Gastroesophageal sphincter (tissue), 4 donors: Measurements from ENCODE around the gene UBAP2. TPM values are rescaled to one million over a fixed set of nuclear protein-coding genes. Genes with fewer than 3 reads are reported as not detected.

Source experiments
- ATAC-seq: fragments of 150-250 bp; one replicate; pipeline ENCODE4 v1.9.1; 2016; ENCODE audit warnings: mild to moderate bottlenecking, moderate library complexity
- H3K27ac ChIP-seq, 4 donors: fragments of 200-600 bp; sonication (generic) in 3 of 4; 1 replicate in 3 of 4; 2 replicates in 1 of 4; pipeline ENCODE4 v1.5.1; 2016 to 2019
- H3K27me3 ChIP-seq: fragments of 200-600 bp; sonication (generic); one replicate; pipeline ENCODE4 v1.5.1; 2019
- H3K36me3 ChIP-seq, 2 donors: fragments of 200-600 bp; sonication (generic); one replicate each; pipeline ENCODE4 v1.5.1; 2019; ENCODE audit warnings: control low read depth in 1 of 2
- H3K4me1 ChIP-seq, 3 donors: fragments of 200-600 bp; sonication (generic); 1 replicate in 2 of 3; 2 replicates in 1 of 3; pipeline ENCODE4 v1.5.1; 2016 to 2019; ENCODE audit warnings: control low read depth in 2 of 3
- H3K4me3 ChIP-seq, 2 donors: fragments of 200-600 bp; sonication (generic); one replicate each; pipeline ENCODE4 v1.5.1; 2019; ENCODE audit warnings: mild to moderate bottlenecking in 1 of 2, moderate library complexity in 1 of 2
- H3K9me3 ChIP-seq, 3 donors: fragments of 200-600 bp; sonication (generic); one replicate each; pipeline ENCODE4 v1.5.1; 2017 to 2019; ENCODE audit warnings: control low read depth in 2 of 3
- CTCF ChIP-seq, 4 experiments: fragments of 200-600 bp in 2 of 4; fragments of 450-650 bp in 2 of 4; sonication (generic) in 1 of 4; IDR thresholded peaks; one replicate each; pipeline ENCODE4 v1.5.1; 2017 to 2019; ENCODE audit warnings: antibody characterized with exemption in 4 of 4, mild to moderate bottlenecking in 2 of 4, moderate library complexity in 2 of 4
- EP300 ChIP-seq: sonication (generic); formaldehyde crosslinking; IDR thresholded peaks from one replicate; pipeline ENCODE4 v1.6.1; 2017; ENCODE audit warnings: antibody characterized with exemption, mild to moderate bottlenecking
- POLR2A ChIP-seq, 2 donors: fragments of 450-650 bp; IDR thresholded peaks; one replicate each; pipeline ENCODE4 v1.6.1; 2017; ENCODE audit warnings: antibody characterized with exemption in 2 of 2, mild to moderate bottlenecking in 2 of 2, moderate library complexity in 1 of 2
- POLR2AphosphoS5 ChIP-seq: sonication (generic); formaldehyde crosslinking; IDR thresholded peaks from one replicate; pipeline ENCODE4 v1.6.1; 2017; ENCODE audit warnings: antibody characterized with exemption
- WGBS, 2 donors: methylation state at CpG; one replicate each; pipeline ENCODE4 v1.1.5; 2018; ENCODE audit warnings: low coverage in 1 of 2; 5-methylcytosine and 5-hydroxymethylcytosine counted together
- total RNA-seq, 4 donors: library from RNA; depleted of rRNA; stranded (reverse); fragments of >200 nt; gene quantifications; one replicate each; pipeline ENCODE4 v1.1.0, GENCODE V29; 2016

Gene UBAP2
- total RNA-seq, 4 donors from 2014 or later, result 27.5 to 41.5 (median 32.8) TPM

GRCh38 chr9:33919276-33919897 is 129.3 kb downstream of the UBAP2 start:
- 64 to 85% methylated on average over 3 to 4 of the region's 6 CpGs for WGBS, 2 donors
- Histone ChIP-seq H3K9me3 (no peaks in the 10 kb centered on the region), H3K4me1 (no peaks in the 10 kb centered on the region), H3K4me3 (no peak overlapping the region), H3K36me3 (peaks cover 0 to 95% of the 10 kb centered on the region in 2 donors), H3K27ac (peak overlapping the region in 1 of 4 donors; percentile 10), H3K27me3 (no peaks in the 10 kb centered on the region)
- TF ChIP-seq POLR2A (IDR thresholded peaks at IDR 0.05), result no peak
- no peak for TF ChIP-seq EP300
- no peak for TF ChIP-seq POLR2AphosphoS5
- no peak for TF ChIP-seq CTCF (IDR thresholded peaks at IDR 0.05)
- ATAC-seq, result no peak

- TF ChIP-seq EP300, result no peak
- no peak for TF ChIP-seq POLR2A (IDR thresholded peaks at IDR 0.05)
- no peak for TF ChIP-seq CTCF (IDR thresholded peaks at IDR 0.05)
- no peak for TF ChIP-seq POLR2AphosphoS5
- H3K27ac ChIP-seq, result no peak overlapping the region
- peaks cover 0 to 90% of the 10 kb centered on the region in 2 donors for H3K36me3 ChIP-seq
- H3K9me3 ChIP-seq, result no peaks in the 10 kb centered on the region
- no peak for ATAC-seq
- no peaks in the 10 kb centered on the region for H3K27me3 ChIP-seq
- no peak overlapping the region for H3K4me3 ChIP-seq
- no peaks in the 10 kb centered on the region for H3K4me1 ChIP-seq
- WGBS, 2 donors, result 88% methylated on average over 9 of the region's 9 CpGs; no CpG with 5 or more reads in 1 of the 2 donors
These were observed 131.7 kb downstream of the UBAP2 start for GRCh38 chr9:33917036-33917435.

- no peaks in the 10 kb centered on the region for H3K4me1 ChIP-seq
- no peak for TF ChIP-seq EP300
- TF ChIP-seq CTCF (IDR thresholded peaks at IDR 0.05), result no peak
- no peak for TF ChIP-seq POLR2A (IDR thresholded peaks at IDR 0.05)
- no peak for TF ChIP-seq POLR2AphosphoS5
- H3K36me3 ChIP-seq, result peaks cover 0 to 72% of the 10 kb centered on the region in 2 donors
- 100% methylated on average over 3 of the region's 3 CpGs for WGBS, 2 donors
- no peaks in the 10 kb centered on the region for H3K27me3 ChIP-seq
- H3K27ac ChIP-seq, result no peak overlapping the region
- H3K4me3 ChIP-seq, result no peak overlapping the region
- H3K9me3 ChIP-seq, result no peaks in the 10 kb centered on the region
- ATAC-seq, result no peak
These were observed 133.6 kb downstream of the UBAP2 start for GRCh38 chr9:33914887-33915628.

GRCh38 chr9:33913541-33913940 is 135.1 kb downstream of the UBAP2 start:
- Histone ChIP-seq H3K9me3 (no peaks in the 10 kb centered on the region), H3K27me3 (no peaks in the 10 kb centered on the region), H3K36me3 (peaks cover 0 to 58% of the 10 kb centered on the region in 2 donors), H3K4me1 (no peaks in the 10 kb centered on the region), H3K27ac (no peak overlapping the region), H3K4me3 (no peak overlapping the region)
- ATAC-seq, result no peak
- TF ChIP-seq EP300, result no peak
- no peak for TF ChIP-seq POLR2A (IDR thresholded peaks at IDR 0.05)
- TF ChIP-seq POLR2AphosphoS5, result no peak
- TF ChIP-seq CTCF (IDR thresholded peaks at IDR 0.05), result no peak
- WGBS, 2 donors, result 60 to 86% methylated on average over 1 of the region's 1 CpG

GRCh38 chr9:33908749-33909148 is 139.9 kb downstream of the UBAP2 start:
- H3K27ac ChIP-seq, result no peak overlapping the region
- WGBS, 2 donors, result 85 to 96% methylated on average over 4 of the region's 4 CpGs
- no peak for TF ChIP-seq POLR2AphosphoS5
- TF ChIP-seq CTCF (IDR thresholded peaks at IDR 0.05), result no peak
- TF ChIP-seq POLR2A (IDR thresholded peaks at IDR 0.05), result no peak
- peaks cover 0 to 18% of the 10 kb centered on the region in 2 donors for H3K36me3 ChIP-seq
- H3K4me1 ChIP-seq, result peaks cover 0 to 26% (median 3%) of the 10 kb centered on the region in 3 donors
- no peak overlapping the region for H3K4me3 ChIP-seq
- no peak for ATAC-seq
- H3K9me3 ChIP-seq, result no peaks in the 10 kb centered on the region
- no peaks in the 10 kb centered on the region for H3K27me3 ChIP-seq
